HepG2 (cell line): ENCODE data around the gene SPACA4. TPM values are rescaled to one million over a fixed set of nuclear protein-coding genes. Genes with fewer than 3 reads are reported as not detected.

ENCODE experiments used
- ARNT ChIP-seq: fragments of 450-650 bp; IDR thresholded peaks from 2 replicates; pipeline ENCODE4 v1.6.1; 2017
- CBX2 ChIP-seq, 2 experiments: fragments of 200-600 bp in 1 of 2; sonication (generic); formaldehyde crosslinking in 1 of 2; IDR thresholded peaks; 2 replicates each; pipeline versions ENCODE4 v1.7.0 to v1.8.1; 2018 to 2022; ENCODE audit warnings: low read depth in 2 of 2, low read length in 1 of 2, mild to moderate bottlenecking in 1 of 2, missing genetic modification reagents in 1 of 2
- DNMT1 ChIP-seq: sonication (generic); formaldehyde crosslinking; IDR thresholded peaks from 2 replicates; pipeline ENCODE4 v1.5.1; 2020; ENCODE audit warnings: mild to moderate bottlenecking, missing genetic modification reagents
- FOXK2 ChIP-seq: fragments of 450-650 bp; IDR thresholded peaks from 2 replicates; pipeline ENCODE4 v1.6.1; 2016
- HCFC1 ChIP-seq: fragments of 150-350 bp; IDR thresholded peaks from 2 replicates; pipeline ENCODE4 v1.6.1; 2014; ENCODE audit warnings: low read depth, low read length
- HOXA9 ChIP-seq: sonication (generic); formaldehyde crosslinking; IDR thresholded peaks from 2 replicates; pipeline ENCODE4 v1.8.1; 2022; ENCODE audit warnings: missing genetic modification reagents, mild to moderate bottlenecking, moderate library complexity, borderline replicate concordance
- KAT2B ChIP-seq: fragments of 150-350 bp; IDR thresholded peaks from 2 replicates; pipeline ENCODE4 v1.6.1; 2014; ENCODE audit warnings: low read depth, low read length, borderline replicate concordance
- KDM3A ChIP-seq: IDR thresholded peaks from 2 replicates; pipeline ENCODE4 v1.6.1; 2018; ENCODE audit warnings: low read depth, missing compliant biosample characterization
- MED13 ChIP-seq: sonication (generic); formaldehyde crosslinking; IDR thresholded peaks from 2 replicates; pipeline ENCODE4 v1.5.0; 2020; ENCODE audit warnings: missing genetic modification reagents
- PHF8 ChIP-seq: sonication (generic); formaldehyde crosslinking; IDR thresholded peaks from 2 replicates; pipeline ENCODE4 v1.5.0; 2020; ENCODE audit warnings: missing genetic modification reagents
- ZC3H13 ChIP-seq: sonication (generic); formaldehyde crosslinking; IDR thresholded peaks from 2 replicates; pipeline ENCODE4 v1.8.1; 2023; ENCODE audit warnings: mild to moderate bottlenecking, missing genetic modification reagents, moderate library complexity
- ZFP36 ChIP-seq: fragments of 150-350 bp; IDR thresholded peaks from 2 replicates; pipeline ENCODE4 v1.6.1; 2018; ENCODE audit warnings: borderline replicate concordance, low read length, low read depth; ENCODE audit not compliant: partially characterized antibody
- ZNF121 ChIP-seq: sonication (generic); formaldehyde crosslinking; IDR thresholded peaks from 2 replicates; pipeline ENCODE4 v1.5.0; 2020; ENCODE audit warnings: mild to moderate bottlenecking, missing genetic modification reagents
- ZNF335 ChIP-seq: sonication (generic); formaldehyde crosslinking; IDR thresholded peaks from 2 replicates; pipeline ENCODE4 v1.4.0; 2020; ENCODE audit warnings: missing genetic modification reagents
- ZNF382 ChIP-seq: sonication (generic); formaldehyde crosslinking; IDR thresholded peaks from 2 replicates; pipeline ENCODE4 v1.5.0; 2020; ENCODE audit warnings: missing genetic modification reagents, mild to moderate bottlenecking, borderline replicate concordance
- ZNF530 ChIP-seq: sonication (generic); formaldehyde crosslinking; IDR thresholded peaks from 2 replicates; pipeline ENCODE4 v1.5.0; 2020; ENCODE audit warnings: low read depth, mild to moderate bottlenecking, missing genetic modification reagents
- ZNF652 ChIP-seq: IDR thresholded peaks from 2 replicates; pipeline ENCODE4 v1.6.1; 2016; ENCODE audit warnings: low read depth, borderline replicate concordance
- ZNF850 ChIP-seq: sonication (generic); formaldehyde crosslinking; conservative IDR thresholded peaks from 2 replicates; pipeline ENCODE4 v1.9.0; 2021; ENCODE audit warnings: mild to moderate bottlenecking, missing genetic modification reagents
- polyA plus RNA-seq, 8 experiments: library from polyadenylated mRNA; depleted of rRNA in 3 of 8; stranded (reverse) in 7 of 8; unstranded in 1 of 8; fragments of >200 nt; fragmentation: Illumina TruSeq in 4 of 8; extraction: Trizol in 4 of 8; gene quantifications; 2 replicates each; pipeline versions ENCODE4 v1.2.1 to v1.2.3, GENCODE V29; 2011 to 2016; ENCODE audit warnings: low read depth in 4 of 8, missing spikeins in 1 of 8, mixed read lengths in 1 of 8; ENCODE audit not compliant: insufficient read depth in 1 of 8
- total RNA-seq, 5 experiments: library from RNA; depleted of rRNA; stranded (reverse); fragments of >200 nt; fragmentation: Illumina TruSeq; extraction: Trizol; gene quantifications; 2 replicates each; pipeline ENCODE4 v1.2.3, GENCODE V29; 2016; ENCODE audit warnings: low read depth in 1 of 5
- TF ChIP-seq, protein P1 (sequence below): sonication (generic); formaldehyde crosslinking; IDR thresholded peaks from 2 replicates; pipeline ENCODE4 v1.4.0; 2020; ENCODE audit warnings: missing genetic modification reagents, mild to moderate bottlenecking, borderline replicate concordance
- TF ChIP-seq, protein P2 (sequence below): conservative IDR thresholded peaks from 2 replicates; pipeline ENCODE4 v1.6.1; 2018; ENCODE audit warnings: missing genetic modification reagents
- TF ChIP-seq, protein P3 (sequence below): IDR thresholded peaks from 2 replicates; pipeline ENCODE4 v1.6.1; 2016; ENCODE audit warnings: mild to moderate bottlenecking, missing biosample characterization, missing genetic modification reagents
- TF ChIP-seq, protein P4 (sequence below): sonication (generic); formaldehyde crosslinking; IDR thresholded peaks from 2 replicates; pipeline ENCODE4 v1.5.1; 2020; ENCODE audit warnings: missing genetic modification reagents, mild to moderate bottlenecking, borderline replicate concordance

The SPACA4 gene
- total and polyA plus RNA-seq, 2 of the 13 experiments (the other 11 are each of a cell fraction or from before 2014, with no cell fraction given): not detected

DNA sequence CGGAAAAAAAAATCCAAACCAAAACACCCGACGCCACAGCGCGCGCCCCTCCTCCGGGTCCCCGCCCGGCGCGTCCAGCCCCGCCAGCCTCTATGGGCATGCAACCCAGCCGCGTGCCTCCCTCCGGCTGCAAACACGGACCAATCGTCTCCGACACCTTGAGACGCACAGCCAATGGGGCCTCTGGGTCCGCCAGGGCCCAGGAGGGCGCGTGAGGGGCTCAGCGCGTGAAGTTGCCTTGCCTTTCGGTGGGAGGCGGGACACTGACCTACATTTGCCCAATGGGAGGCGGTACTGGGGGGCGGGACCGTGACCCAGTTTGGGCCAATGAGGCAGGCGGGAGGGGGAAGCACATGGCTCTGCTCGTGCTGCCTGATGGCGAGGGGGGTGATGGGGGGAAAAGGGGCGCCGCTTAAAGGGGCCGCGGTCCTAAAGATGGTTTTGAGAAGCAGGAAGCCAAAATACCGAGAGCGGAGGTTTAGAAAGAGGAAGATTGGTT, 31.0 kb downstream of the SPACA4 start (continued):
- no peak for TF ChIP-seq MED13 (CRISPR knock-in tag)
- TF ChIP-seq ZNF530 (CRISPR knock-in tag): no peak
- TF ChIP-seq ARNT: no peak
- no peak for TF ChIP-seq PHF8 (CRISPR knock-in tag)
- TF ChIP-seq, protein P1, sequence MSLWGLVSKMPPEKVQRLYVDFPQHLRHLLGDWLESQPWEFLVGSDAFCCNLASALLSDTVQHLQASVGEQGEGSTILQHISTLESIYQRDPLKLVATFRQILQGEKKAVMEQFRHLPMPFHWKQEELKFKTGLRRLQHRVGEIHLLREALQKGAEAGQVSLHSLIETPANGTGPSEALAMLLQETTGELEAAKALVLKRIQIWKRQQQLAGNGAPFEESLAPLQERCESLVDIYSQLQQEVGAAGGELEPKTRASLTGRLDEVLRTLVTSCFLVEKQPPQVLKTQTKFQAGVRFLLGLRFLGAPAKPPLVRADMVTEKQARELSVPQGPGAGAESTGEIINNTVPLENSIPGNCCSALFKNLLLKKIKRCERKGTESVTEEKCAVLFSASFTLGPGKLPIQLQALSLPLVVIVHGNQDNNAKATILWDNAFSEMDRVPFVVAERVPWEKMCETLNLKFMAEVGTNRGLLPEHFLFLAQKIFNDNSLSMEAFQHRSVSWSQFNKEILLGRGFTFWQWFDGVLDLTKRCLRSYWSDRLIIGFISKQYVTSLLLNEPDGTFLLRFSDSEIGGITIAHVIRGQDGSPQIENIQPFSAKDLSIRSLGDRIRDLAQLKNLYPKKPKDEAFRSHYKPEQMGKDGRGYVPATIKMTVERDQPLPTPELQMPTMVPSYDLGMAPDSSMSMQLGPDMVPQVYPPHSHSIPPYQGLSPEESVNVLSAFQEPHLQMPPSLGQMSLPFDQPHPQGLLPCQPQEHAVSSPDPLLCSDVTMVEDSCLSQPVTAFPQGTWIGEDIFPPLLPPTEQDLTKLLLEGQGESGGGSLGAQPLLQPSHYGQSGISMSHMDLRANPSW (CRISPR knock-in tag): 0 out of 2 replicates have a peak, but pooled peaks have one; percentile 49
- 0 out of 2 replicates have a peak, but pooled peaks have one; percentile 51 for TF ChIP-seq ZNF850 (CRISPR knock-in tag)
- peak; percentile 82 for TF ChIP-seq ZC3H13 (CRISPR knock-in tag)
- 0 out of 2 replicates have a peak, but pooled peaks have one; percentile 9 for TF ChIP-seq HCFC1
- TF ChIP-seq ZNF121 (CRISPR knock-in tag): no peak
- peak; percentile 30; the same call in 1 of the 2 replicates for TF ChIP-seq ZNF335 (CRISPR knock-in tag)
- 0 out of 2 replicates have a peak, but pooled peaks have one; percentile 13 for TF ChIP-seq ZNF652
- TF ChIP-seq HOXA9 (CRISPR knock-in tag): peak; percentile 93
- TF ChIP-seq, protein P2, sequence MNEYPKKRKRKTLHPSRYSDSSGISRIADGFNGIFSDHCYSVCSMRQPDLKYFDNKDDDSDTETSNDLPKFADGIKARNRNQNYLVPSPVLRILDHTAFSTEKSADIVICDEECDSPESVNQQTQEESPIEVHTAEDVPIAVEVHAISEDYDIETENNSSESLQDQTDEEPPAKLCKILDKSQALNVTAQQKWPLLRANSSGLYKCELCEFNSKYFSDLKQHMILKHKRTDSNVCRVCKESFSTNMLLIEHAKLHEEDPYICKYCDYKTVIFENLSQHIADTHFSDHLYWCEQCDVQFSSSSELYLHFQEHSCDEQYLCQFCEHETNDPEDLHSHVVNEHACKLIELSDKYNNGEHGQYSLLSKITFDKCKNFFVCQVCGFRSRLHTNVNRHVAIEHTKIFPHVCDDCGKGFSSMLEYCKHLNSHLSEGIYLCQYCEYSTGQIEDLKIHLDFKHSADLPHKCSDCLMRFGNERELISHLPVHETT (CRISPR knock-in tag): peak; percentile 70; the same call in 1 of the 2 replicates
- TF ChIP-seq, protein P3, sequence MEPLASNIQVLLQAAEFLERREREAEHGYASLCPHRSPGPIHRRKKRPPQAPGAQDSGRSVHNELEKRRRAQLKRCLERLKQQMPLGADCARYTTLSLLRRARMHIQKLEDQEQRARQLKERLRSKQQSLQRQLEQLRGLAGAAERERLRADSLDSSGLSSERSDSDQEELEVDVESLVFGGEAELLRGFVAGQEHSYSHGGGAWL (CRISPR knock-in tag): peak; percentile 47; the same call in 1 of the 2 replicates
- TF ChIP-seq, protein P4, sequence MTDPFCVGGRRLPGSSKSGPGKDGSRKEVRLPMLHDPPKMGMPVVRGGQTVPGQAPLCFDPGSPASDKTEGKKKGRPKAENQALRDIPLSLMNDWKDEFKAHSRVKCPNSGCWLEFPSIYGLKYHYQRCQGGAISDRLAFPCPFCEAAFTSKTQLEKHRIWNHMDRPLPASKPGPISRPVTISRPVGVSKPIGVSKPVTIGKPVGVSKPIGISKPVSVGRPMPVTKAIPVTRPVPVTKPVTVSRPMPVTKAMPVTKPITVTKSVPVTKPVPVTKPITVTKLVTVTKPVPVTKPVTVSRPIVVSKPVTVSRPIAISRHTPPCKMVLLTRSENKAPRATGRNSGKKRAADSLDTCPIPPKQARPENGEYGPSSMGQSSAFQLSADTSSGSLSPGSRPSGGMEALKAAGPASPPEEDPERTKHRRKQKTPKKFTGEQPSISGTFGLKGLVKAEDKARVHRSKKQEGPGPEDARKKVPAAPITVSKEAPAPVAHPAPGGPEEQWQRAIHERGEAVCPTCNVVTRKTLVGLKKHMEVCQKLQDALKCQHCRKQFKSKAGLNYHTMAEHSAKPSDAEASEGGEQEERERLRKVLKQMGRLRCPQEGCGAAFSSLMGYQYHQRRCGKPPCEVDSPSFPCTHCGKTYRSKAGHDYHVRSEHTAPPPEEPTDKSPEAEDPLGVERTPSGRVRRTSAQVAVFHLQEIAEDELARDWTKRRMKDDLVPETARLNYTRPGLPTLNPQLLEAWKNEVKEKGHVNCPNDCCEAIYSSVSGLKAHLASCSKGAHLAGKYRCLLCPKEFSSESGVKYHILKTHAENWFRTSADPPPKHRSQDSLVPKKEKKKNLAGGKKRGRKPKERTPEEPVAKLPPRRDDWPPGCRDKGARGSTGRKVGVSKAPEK: no peak
- TF ChIP-seq ZNF382: no peak
- no peak for TF ChIP-seq ZFP36
- TF ChIP-seq KAT2B: no peak
- no peak for TF ChIP-seq CBX2 (IDR thresholded peaks at IDR 0.05; ENCODE audit: low read depth, low read length)
- no peak; the same call in 1 of the 2 replicates for TF ChIP-seq CBX2 (CRISPR knock-in tag; IDR thresholded peaks at IDR 0.05; ENCODE audit: low read depth)
- no peak for TF ChIP-seq FOXK2
- no peak for TF ChIP-seq DNMT1
- TF ChIP-seq KDM3A (CRISPR knock-in tag): no peak
